Neural cell (in vitro differentiated cells): ENCODE results near the gene KCNIP4. TPM values are rescaled to one million over a fixed set of nuclear protein-coding genes. Genes with fewer than 3 reads are reported as not detected.

Source experiments
- H2AFZ ChIP-seq: fragments of 200-600, 300-800 bp; sonication (generic), shearing (Covaris generic); 2 replicates; pipeline ENCODE4 v1.6.0; 2014; ENCODE audit warnings: low read depth, mild to moderate bottlenecking, antibody characterized with exemption, low read length, moderate library complexity
- H3F3A ChIP-seq: fragments of 200-600 bp; shearing (Covaris generic); 2 replicates; pipeline ENCODE4 v1.6.1; 2016; ENCODE audit warnings: mild to moderate bottlenecking, moderate library complexity, mixed read lengths, antibody characterized with exemption, low read length; ENCODE audit not compliant: insufficient read depth, poor library complexity, severe bottlenecking
- H3K27ac ChIP-seq: fragments of 200-600, 300-800 bp; sonication (generic), shearing (Covaris generic); 2 replicates; pipeline ENCODE4 v1.5.1; 2014; ENCODE audit warnings: mild to moderate bottlenecking, low read length, moderate library complexity
- H3K27me3 ChIP-seq: fragments of 300-800, 200-600 bp; sonication (generic), shearing (Covaris generic); 2 replicates; pipeline ENCODE4 v1.6.0; 2014; ENCODE audit warnings: mild to moderate bottlenecking, low read depth, low read length, moderate library complexity; ENCODE audit not compliant: insufficient read depth
- H3K36me3 ChIP-seq: fragments of 300-800, 200-600 bp; sonication (generic), shearing (Covaris generic); 2 replicates; pipeline ENCODE4 v1.5.1; 2014; ENCODE audit warnings: mild to moderate bottlenecking, antibody characterized with exemption, low read length, moderate library complexity; ENCODE audit not compliant: insufficient read depth
- H3K4me2 ChIP-seq: fragments of 300-800, 200-600 bp; sonication (generic), shearing (Covaris generic); 2 replicates; pipeline ENCODE4 v1.6.0; 2014; ENCODE audit warnings: mild to moderate bottlenecking, low read length
- H3K4me3 ChIP-seq: fragments of 300-800, 200-600 bp; sonication (generic), shearing (Covaris generic); 2 replicates; pipeline ENCODE4 v1.5.1; 2014; ENCODE audit warnings: mild to moderate bottlenecking, low read length, moderate library complexity
- H3K79me2 ChIP-seq: fragments of 200-600 bp; shearing (Covaris generic); replicated peaks from 2 replicates; pipeline ENCODE4 v1.6.0; 2014; ENCODE audit warnings: mild to moderate bottlenecking, low read length, moderate library complexity; ENCODE audit not compliant: insufficient read depth
- H3K9ac ChIP-seq: fragments of 300-800, 200-600 bp; sonication (generic), shearing (Covaris generic); 2 replicates; pipeline ENCODE4 v1.6.1; 2016; ENCODE audit warnings: mild to moderate bottlenecking, low read length, mixed read lengths
- H3K9me2 ChIP-seq: fragments of 200-600 bp; shearing (Covaris generic); 2 replicates; pipeline ENCODE4 v1.6.1; 2016; ENCODE audit warnings: mild to moderate bottlenecking, low read length, mixed read lengths; ENCODE audit not compliant: insufficient read depth
- H3K9me3 ChIP-seq: fragments of 200-600, 300-800 bp; sonication (generic), shearing (Covaris generic); 2 replicates; pipeline ENCODE4 v1.6.1; 2016; ENCODE audit warnings: mild to moderate bottlenecking, mixed run types, low read length, moderate library complexity, mixed read lengths
- H4K20me1 ChIP-seq: fragments of 200-600 bp; shearing (Covaris generic); 2 replicates; pipeline ENCODE4 v1.6.1; 2016; ENCODE audit warnings: mild to moderate bottlenecking, mixed run types; ENCODE audit not compliant: insufficient read depth
- EP300 ChIP-seq: fragments of 450-650 bp; conservative IDR thresholded peaks from 2 replicates; pipeline ENCODE4 v1.6.1; 2014; ENCODE audit warnings: antibody characterized with exemption, mild to moderate bottlenecking, moderate library complexity; ENCODE audit not compliant: poor library complexity, severe bottlenecking
- EZH2 ChIP-seq: fragments of 200-600, 300-800 bp; shearing (Covaris generic), sonication (generic); IDR thresholded peaks from 2 replicates; pipeline ENCODE4 v1.6.1; 2014; ENCODE audit warnings: antibody characterized with exemption, low read length, borderline replicate concordance, mild to moderate bottlenecking; ENCODE audit not compliant: insufficient read depth, poor library complexity, severe bottlenecking
- MXI1 ChIP-seq: fragments of 450-650 bp; conservative IDR thresholded peaks from 2 replicates; pipeline ENCODE4 v1.6.1; 2014; ENCODE audit warnings: antibody characterized with exemption, mild to moderate bottlenecking; ENCODE audit not compliant: poor library complexity, severe bottlenecking
- POLR2AphosphoS5 ChIP-seq: IDR thresholded peaks from 2 replicates; pipeline ENCODE4 v1.6.1; 2012
- RAD21 ChIP-seq: fragments of 450-650 bp; conservative IDR thresholded peaks from 2 replicates; pipeline ENCODE4 v1.6.1; 2014; ENCODE audit warnings: antibody characterized with exemption, mild to moderate bottlenecking, moderate library complexity
- SMC3 ChIP-seq: fragments of 450-650 bp; conservative IDR thresholded peaks from 2 replicates; pipeline ENCODE4 v1.6.1; 2014; ENCODE audit warnings: antibody characterized with exemption, mild to moderate bottlenecking, moderate library complexity; ENCODE audit not compliant: poor library complexity
- TAF1 ChIP-seq: IDR thresholded peaks from 2 replicates; pipeline ENCODE4 v1.6.1; 2012; ENCODE audit warnings: low read depth
- polyA plus RNA-seq: library from polyadenylated mRNA; depleted of rRNA; stranded (reverse); fragments of >200 nt; gene quantifications from 2 replicates; pipeline ENCODE4 v1.2.3, GENCODE V29; 2014
- TF ChIP-seq, protein P1 (sequence below): IDR thresholded peaks from 2 replicates; pipeline ENCODE4 v1.6.1; 2012; ENCODE audit warnings: borderline replicate concordance
- TF ChIP-seq, protein P2 (sequence below): fragments of 450-650 bp; IDR thresholded peaks from 2 replicates; pipeline ENCODE4 v1.5.1; 2014; ENCODE audit warnings: antibody characterized with exemption, mild to moderate bottlenecking, moderate library complexity; ENCODE audit not compliant: poor library complexity, severe bottlenecking

Gene KCNIP4
- polyA plus RNA-seq, 1 donor from 2014 or later: 22.8 TPM

DNA sequence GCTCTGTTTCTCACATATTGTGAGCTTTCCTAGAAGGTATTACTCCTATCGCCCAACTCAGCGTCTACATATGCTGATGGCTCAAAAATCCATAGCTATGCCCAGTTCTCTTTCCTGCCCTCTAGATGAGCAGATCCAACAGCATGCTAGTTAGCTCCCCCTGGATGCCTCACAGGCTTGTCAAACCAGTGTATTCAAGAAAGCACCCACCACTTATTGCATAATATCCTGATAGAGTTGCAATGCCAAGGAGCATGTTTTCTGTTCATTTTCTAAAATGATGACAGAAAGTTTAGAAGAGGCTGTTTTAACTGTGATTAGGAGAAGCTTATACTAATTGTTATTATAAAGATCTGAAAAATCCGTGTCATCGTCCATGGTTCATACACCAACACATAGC is 1250.2 kb downstream of the KCNIP4 start:
- H3K9me2 ChIP-seq: no peaks in the 10 kb centered on the region
- no peak overlapping the region for H3K4me2 ChIP-seq
- H4K20me1 ChIP-seq: no peaks in the 10 kb centered on the region
- no peak overlapping the region for H2AFZ ChIP-seq
- H3K27me3 ChIP-seq: no peaks in the 10 kb centered on the region
- H3F3A ChIP-seq: no peaks in the 10 kb centered on the region
- TF ChIP-seq EZH2 (no peak), SMC3 (no peak), RAD21 (no peak), POLR2AphosphoS5 (no peak), EP300 (no peak), TAF1 (no peak), MXI1 (no peak)
- TF ChIP-seq, protein P1, sequence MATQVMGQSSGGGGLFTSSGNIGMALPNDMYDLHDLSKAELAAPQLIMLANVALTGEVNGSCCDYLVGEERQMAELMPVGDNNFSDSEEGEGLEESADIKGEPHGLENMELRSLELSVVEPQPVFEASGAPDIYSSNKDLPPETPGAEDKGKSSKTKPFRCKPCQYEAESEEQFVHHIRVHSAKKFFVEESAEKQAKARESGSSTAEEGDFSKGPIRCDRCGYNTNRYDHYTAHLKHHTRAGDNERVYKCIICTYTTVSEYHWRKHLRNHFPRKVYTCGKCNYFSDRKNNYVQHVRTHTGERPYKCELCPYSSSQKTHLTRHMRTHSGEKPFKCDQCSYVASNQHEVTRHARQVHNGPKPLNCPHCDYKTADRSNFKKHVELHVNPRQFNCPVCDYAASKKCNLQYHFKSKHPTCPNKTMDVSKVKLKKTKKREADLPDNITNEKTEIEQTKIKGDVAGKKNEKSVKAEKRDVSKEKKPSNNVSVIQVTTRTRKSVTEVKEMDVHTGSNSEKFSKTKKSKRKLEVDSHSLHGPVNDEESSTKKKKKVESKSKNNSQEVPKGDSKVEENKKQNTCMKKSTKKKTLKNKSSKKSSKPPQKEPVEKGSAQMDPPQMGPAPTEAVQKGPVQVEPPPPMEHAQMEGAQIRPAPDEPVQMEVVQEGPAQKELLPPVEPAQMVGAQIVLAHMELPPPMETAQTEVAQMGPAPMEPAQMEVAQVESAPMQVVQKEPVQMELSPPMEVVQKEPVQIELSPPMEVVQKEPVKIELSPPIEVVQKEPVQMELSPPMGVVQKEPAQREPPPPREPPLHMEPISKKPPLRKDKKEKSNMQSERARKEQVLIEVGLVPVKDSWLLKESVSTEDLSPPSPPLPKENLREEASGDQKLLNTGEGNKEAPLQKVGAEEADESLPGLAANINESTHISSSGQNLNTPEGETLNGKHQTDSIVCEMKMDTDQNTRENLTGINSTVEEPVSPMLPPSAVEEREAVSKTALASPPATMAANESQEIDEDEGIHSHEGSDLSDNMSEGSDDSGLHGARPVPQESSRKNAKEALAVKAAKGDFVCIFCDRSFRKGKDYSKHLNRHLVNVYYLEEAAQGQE: no peak
- TF ChIP-seq, protein P2, sequence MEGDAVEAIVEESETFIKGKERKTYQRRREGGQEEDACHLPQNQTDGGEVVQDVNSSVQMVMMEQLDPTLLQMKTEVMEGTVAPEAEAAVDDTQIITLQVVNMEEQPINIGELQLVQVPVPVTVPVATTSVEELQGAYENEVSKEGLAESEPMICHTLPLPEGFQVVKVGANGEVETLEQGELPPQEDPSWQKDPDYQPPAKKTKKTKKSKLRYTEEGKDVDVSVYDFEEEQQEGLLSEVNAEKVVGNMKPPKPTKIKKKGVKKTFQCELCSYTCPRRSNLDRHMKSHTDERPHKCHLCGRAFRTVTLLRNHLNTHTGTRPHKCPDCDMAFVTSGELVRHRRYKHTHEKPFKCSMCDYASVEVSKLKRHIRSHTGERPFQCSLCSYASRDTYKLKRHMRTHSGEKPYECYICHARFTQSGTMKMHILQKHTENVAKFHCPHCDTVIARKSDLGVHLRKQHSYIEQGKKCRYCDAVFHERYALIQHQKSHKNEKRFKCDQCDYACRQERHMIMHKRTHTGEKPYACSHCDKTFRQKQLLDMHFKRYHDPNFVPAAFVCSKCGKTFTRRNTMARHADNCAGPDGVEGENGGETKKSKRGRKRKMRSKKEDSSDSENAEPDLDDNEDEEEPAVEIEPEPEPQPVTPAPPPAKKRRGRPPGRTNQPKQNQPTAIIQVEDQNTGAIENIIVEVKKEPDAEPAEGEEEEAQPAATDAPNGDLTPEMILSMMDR: no peak
- H3K36me3 ChIP-seq: no peaks in the 10 kb centered on the region
- no peak overlapping the region for H3K4me3 ChIP-seq
- no peak overlapping the region for H3K27ac ChIP-seq
- peaks cover 21% of the 10 kb centered on the region for H3K79me2 ChIP-seq
- H3K9ac ChIP-seq: no peak overlapping the region
- no peaks in the 10 kb centered on the region for H3K9me3 ChIP-seq

DNA sequence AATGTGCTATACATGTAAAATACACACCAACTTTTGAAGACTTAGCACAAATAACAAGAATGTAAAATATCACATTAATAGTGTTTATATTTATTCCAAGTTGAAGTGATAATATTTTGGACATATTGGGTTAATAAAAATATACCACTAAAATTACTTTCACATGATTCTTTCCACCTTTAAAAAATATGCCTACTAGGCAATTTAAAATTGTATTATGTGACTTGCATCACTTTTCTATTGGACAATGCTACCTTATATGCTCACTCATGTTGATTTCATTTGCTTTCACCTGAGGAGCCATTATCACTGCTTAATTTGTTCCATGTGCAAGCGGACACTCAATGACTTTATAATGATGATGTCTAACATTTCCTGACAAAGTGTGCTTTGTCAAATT is 1251.8 kb downstream of the KCNIP4 start:
- TF ChIP-seq TAF1 (no peak), EZH2 (no peak), SMC3 (no peak), POLR2AphosphoS5 (no peak), RAD21 (no peak), EP300 (no peak), MXI1 (no peak)
- TF ChIP-seq, protein P1: no peak
- TF ChIP-seq, protein P2: no peak

More for the DNA sequence above, 1251.8 kb downstream of the KCNIP4 start:
- Histone ChIP-seq H4K20me1 (no peaks in the 10 kb centered on the region), H3K9ac (no peak overlapping the region), H2AFZ (no peak overlapping the region), H3K4me2 (no peak overlapping the region), H3K9me2 (no peaks in the 10 kb centered on the region), H3K36me3 (no peaks in the 10 kb centered on the region), H3K9me3 (no peaks in the 10 kb centered on the region), H3F3A (no peaks in the 10 kb centered on the region), H3K4me3 (no peak overlapping the region), H3K27me3 (no peaks in the 10 kb centered on the region), H3K79me2 (peaks cover 16% of the 10 kb centered on the region), H3K27ac (no peak overlapping the region)
